Measurements from ENCODE around the gene PGS1.
"Not testable (repeated sequence)": the region's sequence is repeated elsewhere in the genome, so short reads cannot be mapped to it uniquely, and the experiment has no call there.

The PGS1 gene, protein sequence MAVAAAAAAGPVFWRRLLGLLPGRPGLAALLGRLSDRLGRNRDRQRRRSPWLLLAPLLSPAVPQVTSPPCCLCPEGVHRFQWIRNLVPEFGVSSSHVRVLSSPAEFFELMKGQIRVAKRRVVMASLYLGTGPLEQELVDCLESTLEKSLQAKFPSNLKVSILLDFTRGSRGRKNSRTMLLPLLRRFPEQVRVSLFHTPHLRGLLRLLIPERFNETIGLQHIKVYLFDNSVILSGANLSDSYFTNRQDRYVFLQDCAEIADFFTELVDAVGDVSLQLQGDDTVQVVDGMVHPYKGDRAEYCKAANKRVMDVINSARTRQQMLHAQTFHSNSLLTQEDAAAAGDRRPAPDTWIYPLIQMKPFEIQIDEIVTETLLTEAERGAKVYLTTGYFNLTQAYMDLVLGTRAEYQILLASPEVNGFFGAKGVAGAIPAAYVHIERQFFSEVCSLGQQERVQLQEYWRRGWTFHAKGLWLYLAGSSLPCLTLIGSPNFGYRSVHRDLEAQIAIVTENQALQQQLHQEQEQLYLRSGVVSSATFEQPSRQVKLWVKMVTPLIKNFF

DNA sequence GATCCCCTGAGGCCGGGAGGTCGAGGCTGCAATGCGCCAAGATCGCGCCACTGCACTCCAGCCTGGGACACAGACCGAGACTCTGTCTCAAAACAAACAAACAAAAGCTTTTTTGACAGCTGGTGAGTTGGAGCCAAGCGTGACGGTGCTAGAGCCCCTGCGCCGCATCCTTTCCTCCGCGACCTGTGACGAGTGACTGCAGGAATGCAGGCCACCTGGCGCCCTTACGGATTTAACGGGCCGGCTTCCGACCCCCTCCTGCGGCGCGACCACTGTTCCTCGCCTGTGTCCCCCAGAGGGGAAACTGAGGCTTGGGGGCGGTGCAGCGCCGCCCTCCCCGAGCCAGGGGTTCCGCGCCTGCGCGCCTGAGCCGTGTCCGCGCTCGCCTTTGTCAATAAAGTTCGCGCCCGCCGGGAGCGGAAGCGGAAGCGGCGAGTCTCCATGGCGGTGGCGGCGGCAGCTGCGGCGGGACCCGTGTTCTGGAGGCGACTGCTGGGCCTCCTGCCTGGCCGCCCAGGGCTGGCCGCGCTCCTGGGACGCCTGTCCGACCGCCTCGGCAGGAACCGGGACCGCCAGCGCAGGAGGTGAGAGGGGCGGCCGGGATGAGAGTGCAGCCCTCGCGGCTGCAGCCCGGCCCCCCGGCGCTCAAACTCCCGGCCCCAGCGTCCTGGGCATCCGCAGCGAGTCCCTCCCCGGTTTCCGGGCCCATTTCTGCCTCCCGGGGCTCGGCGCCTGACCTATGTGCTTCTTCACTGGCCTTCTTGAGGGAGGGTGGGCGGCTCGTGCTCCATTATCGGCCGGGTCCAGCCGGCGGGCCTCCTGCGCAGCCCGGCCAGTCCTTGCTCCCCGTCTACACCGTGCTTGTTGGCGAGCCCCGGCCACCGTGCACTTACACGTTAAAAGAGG is at the start of gene PGS1:
PGS1 (plus strand) TSS at position 425 of the 906 bp plus-strand sequence; CDS start at position 442, 17 bp downstream.
- TF ChIP-seq, protein P1, sequence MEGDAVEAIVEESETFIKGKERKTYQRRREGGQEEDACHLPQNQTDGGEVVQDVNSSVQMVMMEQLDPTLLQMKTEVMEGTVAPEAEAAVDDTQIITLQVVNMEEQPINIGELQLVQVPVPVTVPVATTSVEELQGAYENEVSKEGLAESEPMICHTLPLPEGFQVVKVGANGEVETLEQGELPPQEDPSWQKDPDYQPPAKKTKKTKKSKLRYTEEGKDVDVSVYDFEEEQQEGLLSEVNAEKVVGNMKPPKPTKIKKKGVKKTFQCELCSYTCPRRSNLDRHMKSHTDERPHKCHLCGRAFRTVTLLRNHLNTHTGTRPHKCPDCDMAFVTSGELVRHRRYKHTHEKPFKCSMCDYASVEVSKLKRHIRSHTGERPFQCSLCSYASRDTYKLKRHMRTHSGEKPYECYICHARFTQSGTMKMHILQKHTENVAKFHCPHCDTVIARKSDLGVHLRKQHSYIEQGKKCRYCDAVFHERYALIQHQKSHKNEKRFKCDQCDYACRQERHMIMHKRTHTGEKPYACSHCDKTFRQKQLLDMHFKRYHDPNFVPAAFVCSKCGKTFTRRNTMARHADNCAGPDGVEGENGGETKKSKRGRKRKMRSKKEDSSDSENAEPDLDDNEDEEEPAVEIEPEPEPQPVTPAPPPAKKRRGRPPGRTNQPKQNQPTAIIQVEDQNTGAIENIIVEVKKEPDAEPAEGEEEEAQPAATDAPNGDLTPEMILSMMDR (IDR thresholded peaks at IDR 0.05), result no peak
- Mint-ChIP-seq H3K9me3 (no peaks in the 10 kb centered on the region), H3K27me3 (ENCODE audit: low read depth, poor library complexity) (peaks cover 2% of the 10 kb centered on the region), H3K4me3 (peak within 1 kb of the TSS; percentile 99), H3K36me3 (ENCODE audit: low read depth) (peaks cover 19% of the 10 kb centered on the region), H3K27ac (peak within 1 kb of the TSS; percentile 94), H3K4me1 (peaks cover 76% of the 10 kb centered on the region)
- DNase-seq, result peak; percentile 76

DNA sequence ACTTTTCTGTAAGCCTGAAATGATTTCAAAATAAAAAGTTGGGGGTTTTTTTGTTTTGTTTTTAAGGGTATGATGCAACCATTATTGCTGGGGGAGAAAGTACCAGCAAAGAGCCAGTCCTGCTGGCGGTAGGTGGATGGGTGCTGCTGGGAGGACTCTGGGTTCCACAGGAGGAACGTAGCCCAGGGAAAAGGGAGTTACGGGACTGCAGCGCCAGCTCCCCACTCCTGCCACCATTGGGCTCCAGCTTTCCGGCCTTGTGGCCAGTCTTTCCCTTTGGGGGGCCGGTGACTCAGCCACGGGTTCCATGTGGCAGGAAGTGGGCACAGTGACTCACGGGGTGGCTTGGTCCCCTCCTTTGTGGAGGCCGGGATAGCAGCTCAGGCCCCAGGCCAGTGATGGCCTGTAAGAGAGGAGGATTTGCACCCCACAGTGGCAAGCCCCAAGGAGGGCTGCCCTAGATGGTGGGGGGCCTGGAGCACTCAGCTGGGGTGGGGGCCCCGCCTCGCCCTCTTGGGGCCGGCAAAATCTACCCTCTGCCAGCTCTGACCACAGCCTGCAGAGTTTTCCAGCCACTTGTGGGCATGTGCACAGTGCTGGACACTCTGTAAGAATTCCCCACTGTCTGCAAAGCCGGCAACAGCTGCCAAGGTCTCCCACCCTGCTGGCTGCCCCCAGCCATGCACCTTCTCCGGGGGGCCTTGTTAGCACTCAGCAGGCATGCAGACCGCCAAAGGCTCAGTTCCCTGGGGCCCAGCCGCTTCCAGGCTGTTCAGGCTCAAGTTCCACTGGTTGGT is 49.0 kb upstream of the PGS1 start:
- Mint-ChIP-seq H3K27me3 (ENCODE audit: low read depth, poor library complexity) (peaks cover 9% of the 10 kb centered on the region), H3K36me3 (ENCODE audit: low read depth) (no peaks in the 10 kb centered on the region), H3K9me3 (peaks cover 3% of the 10 kb centered on the region), H3K4me3 (no peak overlapping the region), H3K27ac (no peak overlapping the region), H3K4me1 (peaks cover 54% of the 10 kb centered on the region)
- TF ChIP-seq, protein P1 (IDR thresholded peaks at IDR 0.05), result no peak
- DNase-seq, result no peak

DNA sequence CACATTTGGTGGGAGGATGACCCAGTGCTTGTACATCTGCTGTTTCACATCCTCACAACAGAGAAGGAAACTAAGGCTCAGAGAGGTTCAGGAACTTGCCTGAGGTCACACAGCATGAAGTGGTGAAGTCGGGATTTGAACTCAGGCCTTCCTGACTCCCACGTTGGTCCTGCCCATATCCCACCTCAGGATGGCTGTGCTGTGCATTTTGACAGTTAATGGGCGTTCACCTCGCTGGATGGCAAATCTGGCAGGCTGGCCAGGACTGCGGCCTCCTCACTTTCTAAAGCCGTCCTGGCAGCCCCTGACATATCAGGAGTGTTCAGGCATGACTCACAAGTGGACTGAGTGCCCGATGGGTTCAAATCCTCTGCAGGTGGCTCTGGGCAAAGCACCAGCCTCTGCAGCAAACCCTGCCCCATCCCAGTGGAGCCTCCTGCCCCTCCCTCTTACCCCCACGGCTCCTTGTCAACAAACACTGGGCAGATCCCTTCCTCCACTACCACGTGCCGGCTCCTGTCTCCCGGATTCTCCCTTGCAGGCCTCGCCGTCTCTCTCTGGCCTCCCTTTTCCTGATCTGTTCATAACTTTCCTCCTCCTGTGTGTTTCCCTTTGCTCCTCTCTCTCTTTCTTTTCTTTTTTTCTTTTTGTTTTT is 47.8 kb upstream of the PGS1 start:
- Mint-ChIP-seq H3K27ac (no peak overlapping the region), H3K9me3 (peaks cover 3% of the 10 kb centered on the region), H3K36me3 (ENCODE audit: low read depth) (no peaks in the 10 kb centered on the region), H3K4me1 (peaks cover 54% of the 10 kb centered on the region), H3K27me3 (ENCODE audit: low read depth, poor library complexity) (peaks cover 13% of the 10 kb centered on the region), H3K4me3 (no peak overlapping the region)
- DNase-seq, result no peak
- TF ChIP-seq, protein P1 (IDR thresholded peaks at IDR 0.05), result no peak

DNA sequence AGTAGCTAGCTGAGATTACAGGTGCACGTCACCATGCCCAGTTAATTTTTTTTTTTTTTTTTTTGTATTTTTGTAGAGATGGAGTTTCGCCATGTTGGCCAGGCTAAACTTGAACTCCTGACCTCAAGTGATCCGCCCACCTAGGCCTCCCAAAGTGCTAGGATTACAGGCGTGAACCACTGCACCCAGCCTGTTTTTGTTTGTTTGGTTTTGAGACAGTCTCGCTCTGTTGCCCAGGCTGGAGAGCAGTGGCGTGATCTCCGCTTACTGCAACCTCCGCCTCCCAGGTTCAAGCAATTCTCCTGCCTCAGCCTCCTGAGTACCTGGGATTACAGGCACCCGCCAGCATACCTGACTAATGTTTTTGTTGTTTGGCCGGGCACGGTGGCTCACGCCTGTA is 47.1 kb upstream of the PGS1 start:
- Mint-ChIP-seq H3K27me3 (ENCODE audit: low read depth, poor library complexity) (peaks cover 13% of the 10 kb centered on the region), H3K4me1 (peaks cover 52% of the 10 kb centered on the region)
- not testable (repeated sequence) for DNase-seq; H3K27ac Mint-ChIP-seq; H3K36me3 Mint-ChIP-seq (ENCODE audit: low read depth); H3K4me3 Mint-ChIP-seq; H3K9me3 Mint-ChIP-seq

DNA sequence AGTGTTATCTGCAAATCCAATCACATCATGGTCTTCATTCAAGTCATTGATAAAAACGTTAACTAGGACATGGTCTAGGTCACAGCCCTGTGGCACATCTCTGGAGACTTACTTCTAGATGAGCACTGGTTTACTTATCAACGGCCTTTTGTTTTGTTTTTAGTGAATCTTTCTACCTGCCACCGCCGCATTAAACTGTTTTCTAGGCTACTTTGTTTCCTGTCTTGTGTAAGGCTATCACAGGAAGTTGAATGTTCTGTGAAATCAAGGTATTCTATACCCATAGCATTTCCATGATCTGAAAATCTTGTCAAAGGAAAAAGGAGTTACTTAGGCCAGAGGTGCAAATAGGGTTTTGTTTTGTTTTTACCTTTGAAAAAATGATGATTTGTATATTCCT is 45.5 kb upstream of the PGS1 start:
- DNase-seq, result no peak

More for the DNA sequence above, 45.5 kb upstream of the PGS1 start:
- peak overlapping the region; percentile 39 for H3K4me3 Mint-ChIP-seq
- H3K4me1 Mint-ChIP-seq, result peaks cover 52% of the 10 kb centered on the region
- H3K27me3 Mint-ChIP-seq (ENCODE audit: low read depth, poor library complexity), result peaks cover 13% of the 10 kb centered on the region
- TF ChIP-seq, protein P1 (IDR thresholded peaks at IDR 0.05), result no peak
- H3K36me3 Mint-ChIP-seq (ENCODE audit: low read depth), result no peaks in the 10 kb centered on the region
- peaks cover 3% of the 10 kb centered on the region for H3K9me3 Mint-ChIP-seq
- H3K27ac Mint-ChIP-seq, result peak overlapping the region; percentile 36
